Measurements from ENCODE around the gene HEYL. TPM values are rescaled to one million over a fixed set of nuclear protein-coding genes. Genes with fewer than 3 reads are reported as not detected.

HEYL gene
- total RNA-seq, 1 donor from 2014 or later = 1.3 TPM

DNA sequence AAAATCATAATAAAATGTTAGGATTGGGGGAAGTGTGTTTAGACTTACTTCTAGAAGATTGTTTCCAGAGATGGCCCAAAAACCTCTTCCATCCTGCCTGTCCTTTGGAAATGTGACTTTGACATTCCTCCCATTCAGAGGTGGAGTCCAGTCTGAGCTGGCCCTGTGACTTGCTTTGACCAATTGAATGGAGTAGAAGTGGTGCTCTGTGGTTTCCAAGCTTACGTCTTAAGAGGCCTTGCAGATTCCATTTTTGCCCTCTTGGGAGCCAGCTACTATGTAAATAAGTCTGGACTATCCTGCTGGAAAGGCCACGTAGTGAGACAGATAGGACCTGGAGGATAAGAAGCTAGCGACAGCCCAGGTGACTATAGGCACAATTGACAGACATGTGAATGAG is 33.8 kb upstream of the HEYL start:
- Mint-ChIP-seq H3K27me3 (ENCODE audit: unreplicated experiment) (peaks cover 15% of the 10 kb centered on the region), H3K4me1 (ENCODE audit: unreplicated experiment) (no peaks in the 10 kb centered on the region), H3K27ac (ENCODE audit: unreplicated experiment) (no peak overlapping the region), H3K36me3 (ENCODE audit: low read depth, unreplicated experiment) (peaks cover 4% of the 10 kb centered on the region), H3K4me3 (ENCODE audit: unreplicated experiment) (no peak overlapping the region), H3K9me3 (ENCODE audit: unreplicated experiment) (no peaks in the 10 kb centered on the region)
- TF ChIP-seq, protein P1, sequence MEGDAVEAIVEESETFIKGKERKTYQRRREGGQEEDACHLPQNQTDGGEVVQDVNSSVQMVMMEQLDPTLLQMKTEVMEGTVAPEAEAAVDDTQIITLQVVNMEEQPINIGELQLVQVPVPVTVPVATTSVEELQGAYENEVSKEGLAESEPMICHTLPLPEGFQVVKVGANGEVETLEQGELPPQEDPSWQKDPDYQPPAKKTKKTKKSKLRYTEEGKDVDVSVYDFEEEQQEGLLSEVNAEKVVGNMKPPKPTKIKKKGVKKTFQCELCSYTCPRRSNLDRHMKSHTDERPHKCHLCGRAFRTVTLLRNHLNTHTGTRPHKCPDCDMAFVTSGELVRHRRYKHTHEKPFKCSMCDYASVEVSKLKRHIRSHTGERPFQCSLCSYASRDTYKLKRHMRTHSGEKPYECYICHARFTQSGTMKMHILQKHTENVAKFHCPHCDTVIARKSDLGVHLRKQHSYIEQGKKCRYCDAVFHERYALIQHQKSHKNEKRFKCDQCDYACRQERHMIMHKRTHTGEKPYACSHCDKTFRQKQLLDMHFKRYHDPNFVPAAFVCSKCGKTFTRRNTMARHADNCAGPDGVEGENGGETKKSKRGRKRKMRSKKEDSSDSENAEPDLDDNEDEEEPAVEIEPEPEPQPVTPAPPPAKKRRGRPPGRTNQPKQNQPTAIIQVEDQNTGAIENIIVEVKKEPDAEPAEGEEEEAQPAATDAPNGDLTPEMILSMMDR (IDR thresholded peaks at IDR 0.05; ENCODE audit: unreplicated experiment) = no peak
- no peak for DNase-seq (ENCODE audit: low spot score)

DNA sequence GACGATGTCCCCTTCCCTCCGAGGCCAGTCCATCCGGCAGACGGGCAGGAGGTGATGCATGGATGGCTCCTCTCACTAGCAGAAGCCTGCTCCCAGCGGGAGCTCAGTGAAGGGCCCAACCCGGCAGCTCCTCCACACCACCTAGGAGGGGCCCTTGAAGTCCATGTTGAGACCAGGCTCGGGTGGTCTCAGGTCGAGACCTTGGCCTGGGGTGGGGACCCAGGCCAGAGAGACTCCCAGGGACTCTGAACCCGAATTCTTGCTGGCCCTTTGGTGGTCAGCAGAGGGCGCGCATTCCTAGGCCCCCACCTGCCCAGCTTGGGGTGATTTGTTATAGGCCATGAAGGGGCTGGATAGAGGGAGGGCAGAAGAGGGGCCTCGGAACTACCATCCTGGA is 33.1 kb upstream of the HEYL start:
- Mint-ChIP-seq H3K27me3 (ENCODE audit: unreplicated experiment) (peaks cover 15% of the 10 kb centered on the region), H3K4me1 (ENCODE audit: unreplicated experiment) (no peaks in the 10 kb centered on the region), H3K27ac (ENCODE audit: unreplicated experiment) (no peak overlapping the region), H3K36me3 (ENCODE audit: low read depth, unreplicated experiment) (peaks cover 4% of the 10 kb centered on the region), H3K4me3 (ENCODE audit: unreplicated experiment) (no peak overlapping the region), H3K9me3 (ENCODE audit: unreplicated experiment) (no peaks in the 10 kb centered on the region)
- TF ChIP-seq, protein P1 (IDR thresholded peaks at IDR 0.05; ENCODE audit: unreplicated experiment) = peak; percentile 70
- DNase-seq (ENCODE audit: low spot score) = peak; percentile 44

DNA sequence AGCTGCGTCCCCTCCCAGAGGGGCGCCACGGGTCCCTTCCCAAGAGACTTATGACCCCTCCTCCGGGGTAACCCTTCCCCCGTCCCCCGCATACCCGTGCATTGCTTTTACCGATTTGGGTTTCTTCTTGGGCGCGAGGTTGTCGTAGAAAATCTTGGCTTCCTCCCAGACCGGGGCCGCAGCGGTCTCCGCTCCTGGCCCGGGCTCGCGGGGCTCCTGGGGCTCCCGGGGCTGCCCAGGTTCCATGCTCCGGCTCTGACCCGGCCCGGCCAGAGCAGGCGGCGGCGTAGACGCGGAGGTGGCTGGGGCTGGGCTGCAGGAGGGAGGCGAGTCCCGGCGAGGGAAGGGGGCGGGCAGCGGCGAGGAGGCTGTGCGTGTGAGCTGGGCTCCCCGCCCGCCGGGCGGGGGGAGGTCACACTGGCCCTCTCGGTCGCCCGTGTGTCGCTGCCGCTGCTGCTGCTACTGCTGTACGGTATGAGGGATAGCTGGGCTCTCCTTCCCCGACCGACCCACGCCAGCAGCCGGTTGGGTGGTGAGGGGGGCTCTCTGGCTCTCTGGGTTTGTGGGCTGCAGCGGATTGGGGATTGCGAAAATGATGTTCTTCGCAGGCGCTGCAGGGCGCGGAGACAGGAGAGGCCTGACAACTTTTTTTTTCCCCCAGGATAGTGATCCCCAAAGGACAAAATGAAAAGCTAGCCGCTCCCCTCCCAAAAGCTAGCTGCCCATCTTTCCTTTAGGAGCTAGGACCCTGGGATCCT is 32.5 kb upstream of the HEYL start, which contains the start of gene NT5C1A:
TSS of gene NT5C1A (minus strand) at position 315 of the 758 bp plus-strand sequence. CDS start at position 246, 69 bp downstream.
- no peaks in the 10 kb centered on the region for H3K4me1 Mint-ChIP-seq (ENCODE audit: unreplicated experiment)
- peaks cover 4% of the 10 kb centered on the region for H3K36me3 Mint-ChIP-seq (ENCODE audit: low read depth, unreplicated experiment)
- H3K27me3 Mint-ChIP-seq (ENCODE audit: unreplicated experiment) = peaks cover 16% of the 10 kb centered on the region
- peak; percentile 24 for DNase-seq (ENCODE audit: low spot score)
- TF ChIP-seq, protein P1 (IDR thresholded peaks at IDR 0.05; ENCODE audit: unreplicated experiment) = no peak
- peak within 1 kb of the TSS; percentile 14 for H3K4me3 Mint-ChIP-seq (ENCODE audit: unreplicated experiment)
- H3K27ac Mint-ChIP-seq (ENCODE audit: unreplicated experiment) = no peak within 1 kb of the TSS
- no peaks in the 10 kb centered on the region for H3K9me3 Mint-ChIP-seq (ENCODE audit: unreplicated experiment)

DNA sequence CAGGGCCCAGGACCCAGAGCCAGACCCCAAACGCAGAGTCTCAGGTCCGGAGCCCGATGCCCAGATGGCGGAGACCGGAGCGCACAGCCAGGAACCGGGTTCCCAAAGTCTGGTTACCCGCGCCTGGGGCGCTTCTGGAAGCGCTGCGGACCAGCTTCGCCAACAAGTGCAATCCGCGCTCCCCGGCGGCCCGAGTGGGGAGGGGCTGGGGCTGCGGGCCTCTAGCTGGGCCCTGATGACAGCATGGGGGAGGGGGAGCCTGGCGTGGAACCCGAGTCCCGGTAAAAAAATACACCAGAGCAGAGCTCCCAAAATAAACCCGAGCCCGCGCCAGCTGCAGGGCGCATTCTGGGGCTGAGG is 32.0 kb upstream of the HEYL start:
- no peak for DNase-seq (ENCODE audit: low spot score)
- Mint-ChIP-seq H3K9me3 (ENCODE audit: unreplicated experiment) (no peaks in the 10 kb centered on the region), H3K27me3 (ENCODE audit: unreplicated experiment) (peaks cover 16% of the 10 kb centered on the region), H3K4me1 (ENCODE audit: unreplicated experiment) (no peaks in the 10 kb centered on the region), H3K4me3 (ENCODE audit: unreplicated experiment) (no peak overlapping the region), H3K36me3 (ENCODE audit: low read depth, unreplicated experiment) (peaks cover 4% of the 10 kb centered on the region), H3K27ac (ENCODE audit: unreplicated experiment) (no peak overlapping the region)
- TF ChIP-seq, protein P1 (IDR thresholded peaks at IDR 0.05; ENCODE audit: unreplicated experiment) = no peak

DNA sequence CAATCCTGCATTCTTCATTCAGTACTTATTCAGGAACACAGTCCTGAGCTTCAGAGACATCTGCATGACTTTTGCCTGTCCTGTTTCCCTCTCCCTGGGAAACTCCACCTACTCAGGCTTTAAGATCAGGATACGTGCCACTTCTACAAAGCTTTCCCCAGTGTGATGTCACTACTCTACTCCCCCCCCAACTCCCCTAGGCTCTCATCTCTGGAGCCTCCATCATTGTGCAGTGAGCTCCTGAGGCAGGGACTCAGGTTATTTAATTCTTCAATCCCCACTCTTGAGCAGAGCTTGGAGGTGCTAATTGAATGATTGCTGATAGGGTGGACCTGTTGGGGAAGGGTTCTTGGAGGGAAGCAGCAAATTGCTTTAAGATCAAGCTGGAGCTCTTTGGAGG is 31.2 kb upstream of the HEYL start:
- no peak for DNase-seq (ENCODE audit: low spot score)
- TF ChIP-seq, protein P1 (IDR thresholded peaks at IDR 0.05; ENCODE audit: unreplicated experiment) = no peak
- Mint-ChIP-seq H3K9me3 (ENCODE audit: unreplicated experiment) (no peaks in the 10 kb centered on the region), H3K36me3 (ENCODE audit: low read depth, unreplicated experiment) (peaks cover 4% of the 10 kb centered on the region), H3K27me3 (ENCODE audit: unreplicated experiment) (peaks cover 16% of the 10 kb centered on the region), H3K4me3 (ENCODE audit: unreplicated experiment) (peak overlapping the region; percentile 14), H3K27ac (ENCODE audit: unreplicated experiment) (no peak overlapping the region), H3K4me1 (ENCODE audit: unreplicated experiment) (no peaks in the 10 kb centered on the region)
